ENCODE results near the gene CHD8.
"Not testable (repeated sequence)": the region's sequence is repeated elsewhere in the genome, so short reads cannot be mapped to it uniquely, and the experiment has no call there.

Gene CHD8

DNA sequence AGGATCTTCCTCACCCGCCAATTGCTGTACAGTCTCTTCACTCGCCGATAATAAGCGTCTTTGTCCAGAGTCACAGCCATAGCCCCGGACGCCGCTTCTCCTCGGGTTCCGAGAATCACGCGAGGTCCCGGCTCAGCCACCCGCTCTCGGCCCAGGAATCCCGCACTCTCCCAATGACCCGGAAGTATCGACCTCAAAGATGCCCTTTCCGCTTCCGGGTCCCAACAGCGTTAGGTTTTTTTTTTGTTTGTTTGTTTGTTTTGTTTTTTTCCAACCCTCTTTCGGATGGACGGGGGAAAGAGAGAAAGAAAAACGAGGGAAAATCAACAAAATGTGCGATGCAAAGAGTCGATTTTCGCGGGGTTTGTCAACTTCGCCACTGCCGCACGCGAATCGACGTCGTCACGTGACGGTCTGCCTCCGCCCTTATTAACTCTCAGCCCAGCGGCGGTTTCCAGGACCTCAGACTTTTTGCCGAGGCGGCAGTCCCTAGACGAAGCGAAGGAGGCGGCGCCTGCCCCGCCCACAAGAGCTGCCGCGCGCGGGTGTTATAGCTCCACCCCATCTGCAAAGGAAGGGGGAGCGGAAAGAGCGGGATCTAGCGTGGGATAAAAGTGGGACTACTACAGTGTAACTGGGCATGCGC, 72.0 kb downstream of the CHD8 start, which contains the start of gene SUPT16H:
Gene SUPT16H, minus strand, starts transcription at position 172 of the 646 bp plus-strand sequence. Its CDS starts 92 bp downstream, at position 80.
- peaks cover 35% of the 10 kb centered on the region for H3K36me3 Mint-ChIP-seq (ENCODE audit: low read depth)
- DNase-seq: peak; percentile 95
- H3K4me3 Mint-ChIP-seq: peak within 1 kb of the TSS; percentile 98
- peaks cover 2% of the 10 kb centered on the region for H3K27me3 Mint-ChIP-seq (ENCODE audit: low read depth, poor library complexity)
- TF ChIP-seq, protein P1, sequence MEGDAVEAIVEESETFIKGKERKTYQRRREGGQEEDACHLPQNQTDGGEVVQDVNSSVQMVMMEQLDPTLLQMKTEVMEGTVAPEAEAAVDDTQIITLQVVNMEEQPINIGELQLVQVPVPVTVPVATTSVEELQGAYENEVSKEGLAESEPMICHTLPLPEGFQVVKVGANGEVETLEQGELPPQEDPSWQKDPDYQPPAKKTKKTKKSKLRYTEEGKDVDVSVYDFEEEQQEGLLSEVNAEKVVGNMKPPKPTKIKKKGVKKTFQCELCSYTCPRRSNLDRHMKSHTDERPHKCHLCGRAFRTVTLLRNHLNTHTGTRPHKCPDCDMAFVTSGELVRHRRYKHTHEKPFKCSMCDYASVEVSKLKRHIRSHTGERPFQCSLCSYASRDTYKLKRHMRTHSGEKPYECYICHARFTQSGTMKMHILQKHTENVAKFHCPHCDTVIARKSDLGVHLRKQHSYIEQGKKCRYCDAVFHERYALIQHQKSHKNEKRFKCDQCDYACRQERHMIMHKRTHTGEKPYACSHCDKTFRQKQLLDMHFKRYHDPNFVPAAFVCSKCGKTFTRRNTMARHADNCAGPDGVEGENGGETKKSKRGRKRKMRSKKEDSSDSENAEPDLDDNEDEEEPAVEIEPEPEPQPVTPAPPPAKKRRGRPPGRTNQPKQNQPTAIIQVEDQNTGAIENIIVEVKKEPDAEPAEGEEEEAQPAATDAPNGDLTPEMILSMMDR (IDR thresholded peaks at IDR 0.05): no peak
- peaks cover 36% of the 10 kb centered on the region for H3K4me1 Mint-ChIP-seq
- H3K27ac Mint-ChIP-seq: peak within 1 kb of the TSS; percentile 100
- no peaks in the 10 kb centered on the region for H3K9me3 Mint-ChIP-seq

GRCh38 chr14:21382886-21383847, 72.8 kb downstream of the CHD8 start:
- H3K27ac Mint-ChIP-seq: peak overlapping the region; percentile 100
- peak overlapping the region; percentile 98 for H3K4me3 Mint-ChIP-seq
- TF ChIP-seq, protein P1 (IDR thresholded peaks at IDR 0.05): no peak
- DNase-seq: peak; percentile 57
- peaks cover 30% of the 10 kb centered on the region for H3K36me3 Mint-ChIP-seq (ENCODE audit: low read depth)
- no peaks in the 10 kb centered on the region for H3K9me3 Mint-ChIP-seq
- peaks cover 2% of the 10 kb centered on the region for H3K27me3 Mint-ChIP-seq (ENCODE audit: low read depth, poor library complexity)
- peaks cover 36% of the 10 kb centered on the region for H3K4me1 Mint-ChIP-seq

GRCh38 chr14:21382095-21382494, 73.8 kb downstream of the CHD8 start:
- TF ChIP-seq, protein P1 (IDR thresholded peaks at IDR 0.05): no peak
- peaks cover 2% of the 10 kb centered on the region for H3K27me3 Mint-ChIP-seq (ENCODE audit: low read depth, poor library complexity)
- peak overlapping the region; percentile 90 for H3K27ac Mint-ChIP-seq
- H3K36me3 Mint-ChIP-seq (ENCODE audit: low read depth): peaks cover 33% of the 10 kb centered on the region
- no peak for DNase-seq
- H3K4me3 Mint-ChIP-seq: peak overlapping the region; percentile 98
- peaks cover 36% of the 10 kb centered on the region for H3K4me1 Mint-ChIP-seq
- no peaks in the 10 kb centered on the region for H3K9me3 Mint-ChIP-seq

DNA sequence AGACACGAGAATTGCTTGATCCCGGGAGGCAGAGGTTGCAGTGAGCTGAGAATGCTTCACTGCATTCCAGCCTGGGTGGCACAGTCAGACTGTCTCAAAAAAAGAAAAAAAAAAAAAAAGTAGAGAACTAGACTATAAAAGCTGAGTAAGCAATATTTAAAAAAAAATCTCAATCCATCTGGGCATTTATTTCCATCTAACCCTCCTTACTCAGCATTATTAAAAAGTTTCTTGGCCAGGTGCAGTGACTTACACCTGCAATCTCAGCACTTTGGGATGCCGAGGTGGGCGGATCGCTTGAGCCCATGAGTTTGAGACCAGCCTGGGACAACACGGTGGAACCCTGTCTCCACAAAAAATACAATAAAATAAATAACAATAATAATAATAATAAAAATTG, 76.6 kb downstream of the CHD8 start:
- no peak for DNase-seq
- Mint-ChIP-seq H3K36me3 (ENCODE audit: low read depth) (peaks cover 16% of the 10 kb centered on the region), H3K9me3 (no peaks in the 10 kb centered on the region), H3K27me3 (ENCODE audit: low read depth, poor library complexity) (peaks cover 2% of the 10 kb centered on the region), H3K27ac (no peak overlapping the region), H3K4me1 (peaks cover 25% of the 10 kb centered on the region), H3K4me3 (no peak overlapping the region)
- TF ChIP-seq, protein P1 (IDR thresholded peaks at IDR 0.05): no peak

DNA sequence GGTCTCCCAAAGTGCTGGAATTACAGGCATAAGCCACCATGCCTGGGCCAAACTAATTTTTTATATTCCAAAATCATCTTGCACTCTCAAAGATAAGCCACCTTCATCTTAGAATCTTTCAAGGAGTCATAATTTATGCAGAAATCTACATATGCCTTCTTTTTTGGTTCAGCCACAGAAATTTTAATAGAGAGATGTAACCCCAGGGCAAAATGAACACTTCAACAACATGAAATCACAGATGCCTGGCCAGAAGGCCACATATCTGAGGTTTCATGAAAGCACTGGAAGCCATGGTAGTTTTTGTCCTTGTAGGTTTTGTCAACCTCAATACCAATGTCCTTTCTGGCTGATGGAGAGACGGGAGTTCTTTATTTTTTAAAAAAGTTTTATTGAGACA, 81.9 kb downstream of the CHD8 start:
- H3K36me3 Mint-ChIP-seq (ENCODE audit: low read depth): peaks cover 54% of the 10 kb centered on the region
- H3K4me3 Mint-ChIP-seq: no peak overlapping the region
- TF ChIP-seq, protein P1 (IDR thresholded peaks at IDR 0.05): no peak
- no peaks in the 10 kb centered on the region for H3K27me3 Mint-ChIP-seq (ENCODE audit: low read depth, poor library complexity)
- no peak overlapping the region for H3K27ac Mint-ChIP-seq
- no peaks in the 10 kb centered on the region for H3K4me1 Mint-ChIP-seq
- no peak for DNase-seq
- H3K9me3 Mint-ChIP-seq: no peaks in the 10 kb centered on the region

DNA sequence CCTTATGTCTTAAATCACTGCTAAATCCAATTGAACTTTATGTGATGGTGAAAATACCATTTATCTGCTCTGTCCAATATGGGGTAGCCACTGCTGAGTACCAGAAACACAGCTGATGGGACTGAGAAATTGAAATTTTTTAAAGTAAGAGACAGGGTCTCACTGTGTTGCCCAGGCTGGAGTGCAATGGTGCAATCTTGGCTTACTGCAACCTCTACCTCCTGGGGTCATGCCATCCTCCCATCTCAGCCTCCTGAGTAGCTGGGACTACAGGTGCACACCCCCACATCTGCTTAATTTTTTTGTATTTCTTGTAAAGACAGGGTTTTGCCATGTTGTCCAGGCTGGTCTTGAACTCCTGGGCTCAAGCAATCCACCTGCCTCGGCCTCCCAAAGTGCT, 83.1 kb downstream of the CHD8 start:
- not testable (repeated sequence) for H3K4me1 Mint-ChIP-seq; H3K27ac Mint-ChIP-seq; H3K9me3 Mint-ChIP-seq; H3K4me3 Mint-ChIP-seq; H3K27me3 Mint-ChIP-seq (ENCODE audit: low read depth, poor library complexity); DNase-seq
- peaks cover 60% of the 10 kb centered on the region for H3K36me3 Mint-ChIP-seq (ENCODE audit: low read depth)

Measured in nephron progenitor cell (in vitro differentiated cells).